Kidney tubule cell (primary cell): ENCODE results near the gene PATZ1.
"Not testable (repeated sequence)": the region's sequence is repeated elsewhere in the genome, so short reads cannot be mapped to it uniquely, and the experiment has no call there.

ENCODE experiments used
- DNase-seq: peaks from one replicate; pipeline ENCODE4 v3.0.0-alpha.2; 2018; ENCODE audit warnings: low spot score

PATZ1 gene

DNA sequence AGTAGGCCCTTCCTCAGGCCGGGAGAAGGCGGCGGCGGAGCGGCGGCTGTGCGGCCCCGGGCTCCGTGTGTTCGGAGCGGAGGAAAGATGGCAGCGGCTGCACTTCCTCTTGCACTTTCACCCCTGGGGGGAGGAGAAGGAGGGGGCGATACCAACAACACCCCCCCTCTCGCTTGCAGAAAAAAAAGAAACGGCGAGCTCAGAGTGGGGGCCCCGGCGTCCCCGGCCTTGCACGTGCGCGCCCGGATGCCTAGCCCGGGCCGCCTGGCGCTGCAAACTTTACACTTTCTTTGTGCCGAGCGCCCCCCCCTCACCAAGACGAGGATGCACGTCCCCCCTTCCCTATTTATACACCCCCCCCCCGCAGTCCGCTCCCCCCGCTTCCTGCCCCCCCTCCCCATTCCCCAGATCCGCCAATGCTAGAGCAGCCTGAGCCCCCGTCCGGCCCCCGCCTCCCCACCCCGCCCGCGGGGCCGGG is at the start of gene PATZ1:
PATZ1 (minus strand) TSS at position 92 of the 478 bp plus-strand sequence. CDS start 744 bp downstream, outside the sequence.
- DNase-seq, result peak; percentile 80

DNA sequence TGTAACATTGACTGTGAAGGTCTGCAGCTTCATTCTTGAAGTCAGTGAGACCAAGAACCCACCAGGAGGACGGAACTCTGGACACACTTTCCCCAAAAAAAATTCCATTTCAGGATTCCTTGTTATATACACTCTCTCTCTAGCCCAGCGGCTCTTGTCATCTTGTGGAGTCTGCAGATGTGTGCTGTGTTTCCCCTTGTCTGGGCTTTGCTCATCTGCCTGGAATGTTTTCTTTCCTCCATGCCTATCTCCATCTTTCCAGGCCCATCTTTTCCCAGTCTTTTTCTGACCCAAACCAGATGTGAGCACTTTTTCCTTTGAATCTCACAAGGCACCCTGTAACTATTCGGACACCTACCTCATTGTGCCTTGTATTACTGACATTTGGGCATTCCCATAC is 48.2 kb upstream of the PATZ1 start:
- DNase-seq, result no peak

DNA sequence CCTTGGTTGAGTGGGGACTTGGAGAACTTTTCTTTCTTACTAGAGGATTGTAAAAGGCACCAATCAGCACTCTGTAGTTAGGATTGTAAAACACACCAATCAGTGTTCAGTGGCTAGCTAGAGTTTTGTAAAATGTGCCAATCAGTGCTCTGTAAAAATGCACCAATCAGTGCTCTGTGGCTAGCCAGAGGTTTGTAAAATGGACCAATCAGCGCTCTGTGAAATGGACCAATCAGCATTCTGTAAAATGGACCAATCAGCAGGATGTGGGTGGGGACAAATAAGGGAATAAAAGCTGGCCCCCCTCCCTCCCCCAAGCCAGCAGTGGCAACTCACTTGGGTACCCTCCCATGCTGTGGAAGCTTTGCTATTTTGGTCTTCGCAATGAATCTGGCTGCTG is 47.7 kb upstream of the PATZ1 start:
- DNase-seq, result no peak

GRCh38 chr22:31378651-31379050 is 32.5 kb upstream of the PATZ1 start:
- not testable (repeated sequence) for DNase-seq

- no peak for DNase-seq
Observed at GRCh38 chr22:31378123-31378522, 32.0 kb upstream of the PATZ1 start.

- DNase-seq, result no peak
Observed at GRCh38 chr22:31377612-31378011, 31.5 kb upstream of the PATZ1 start.

- no peak for DNase-seq
Observed at GRCh38 chr22:31367426-31367825, 21.3 kb upstream of the PATZ1 start.

GRCh38 chr22:31363885-31364465 is 17.8 kb upstream of the PATZ1 start:
- DNase-seq, result no peak

DNA sequence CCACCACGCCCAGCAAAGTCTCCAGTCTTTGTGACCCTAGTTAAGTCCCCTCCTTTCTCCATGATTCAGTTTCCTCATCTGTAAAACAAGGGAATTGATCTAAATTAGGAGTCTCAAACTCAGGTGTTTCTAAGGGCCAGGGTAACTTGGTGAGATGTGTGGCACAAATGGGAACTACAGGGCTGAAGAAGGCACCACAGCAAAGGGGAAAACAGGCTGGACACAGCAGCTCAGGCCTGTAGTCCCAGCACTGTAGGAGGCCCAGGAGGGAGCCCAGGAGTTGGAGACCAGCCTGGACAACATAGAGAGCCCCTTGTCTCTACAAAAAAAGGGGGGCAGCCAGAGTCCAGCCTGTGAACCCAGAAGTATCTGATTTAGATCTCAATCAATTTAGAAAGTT is 15.6 kb upstream of the PATZ1 start:
- no peak for DNase-seq

GRCh38 chr22:31360029-31360428 is 13.9 kb upstream of the PATZ1 start:
- DNase-seq, result no peak

GRCh38 chr22:31354515-31354914 is 8.4 kb upstream of the PATZ1 start:
- no peak for DNase-seq

DNA sequence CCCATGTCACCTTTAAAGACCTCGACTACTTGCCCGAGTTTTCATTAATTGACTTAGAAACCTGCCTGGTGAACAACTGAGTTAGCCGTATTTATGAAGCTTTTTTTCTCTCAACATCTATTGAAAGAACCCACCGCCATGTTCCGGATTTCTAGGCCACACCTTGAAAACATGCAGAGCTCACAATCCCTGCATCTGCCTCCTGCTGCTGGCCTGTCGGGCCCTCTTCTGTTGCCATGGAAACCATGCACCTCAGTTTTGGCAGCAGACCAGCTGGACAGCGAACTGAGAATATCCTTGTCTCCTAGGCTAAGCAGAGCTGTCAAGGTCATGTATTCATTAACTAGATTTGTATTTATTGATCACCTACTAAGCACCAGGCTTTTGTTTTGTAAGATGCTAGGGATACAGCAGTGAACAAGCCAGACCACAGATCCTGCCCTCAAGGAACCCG is 4.3 kb upstream of the PATZ1 start:
- peak; percentile 57 for DNase-seq

DNA sequence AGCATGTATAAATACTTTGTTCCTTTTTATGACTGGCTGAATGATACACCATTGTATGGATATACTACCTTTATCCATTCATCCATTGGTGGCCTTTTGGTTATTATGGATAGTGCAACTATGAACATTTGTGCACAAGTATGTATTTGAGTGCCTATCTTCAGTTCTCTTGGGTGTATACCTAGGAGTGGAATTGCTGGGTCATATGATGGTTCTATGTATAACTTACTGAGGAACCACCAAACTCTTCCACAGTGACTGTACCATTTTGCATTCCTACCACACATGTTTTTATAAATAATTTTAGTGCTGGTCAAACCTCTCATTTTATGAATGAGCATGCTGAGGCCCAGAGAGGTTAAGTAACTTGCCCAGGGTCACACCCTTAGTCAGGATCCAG is 3.8 kb upstream of the PATZ1 start:
- DNase-seq, result no peak

DNA sequence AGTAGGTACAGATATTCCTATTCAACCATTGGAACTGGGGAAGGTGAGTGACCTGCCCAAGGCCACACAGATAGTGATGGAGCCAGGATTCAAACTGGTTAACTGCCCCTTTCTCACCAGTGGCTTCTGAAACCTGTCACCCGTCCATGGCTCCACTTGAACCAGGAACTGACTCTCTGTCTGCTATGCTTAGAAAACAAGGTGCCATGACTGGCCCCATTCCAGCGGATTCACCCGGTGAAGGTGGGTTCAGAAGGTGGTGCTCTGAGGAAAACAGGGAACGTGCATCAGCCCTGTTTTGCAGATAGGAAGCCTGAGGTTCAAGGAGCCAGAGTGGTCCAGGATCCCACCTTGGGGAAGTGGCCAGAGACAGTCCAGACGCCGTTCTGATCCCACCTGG is 2.6 kb upstream of the PATZ1 start:
- no peak for DNase-seq

DNA sequence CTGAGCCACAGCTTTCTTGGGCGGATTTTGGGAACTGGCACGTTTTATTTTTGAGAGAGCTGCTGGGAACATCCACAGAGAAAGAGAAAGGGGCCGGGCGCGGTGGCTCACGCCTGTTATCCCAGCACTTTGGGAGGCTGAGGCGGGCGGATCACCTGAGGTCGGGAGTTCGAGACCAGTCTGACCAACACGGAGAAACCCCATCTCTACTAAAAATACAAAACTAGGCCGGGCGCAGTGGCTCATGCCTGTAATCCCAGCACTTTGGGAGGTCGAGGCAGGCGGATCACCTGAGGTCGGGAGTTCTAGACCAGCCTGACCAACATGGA is 1.8 kb upstream of the PATZ1 start:
- DNase-seq, result not testable (repeated sequence)

- peak; percentile 84 for DNase-seq
Observed at GRCh38 chr22:31347251-31348008, 1.3 kb upstream of the PATZ1 start.

DNA sequence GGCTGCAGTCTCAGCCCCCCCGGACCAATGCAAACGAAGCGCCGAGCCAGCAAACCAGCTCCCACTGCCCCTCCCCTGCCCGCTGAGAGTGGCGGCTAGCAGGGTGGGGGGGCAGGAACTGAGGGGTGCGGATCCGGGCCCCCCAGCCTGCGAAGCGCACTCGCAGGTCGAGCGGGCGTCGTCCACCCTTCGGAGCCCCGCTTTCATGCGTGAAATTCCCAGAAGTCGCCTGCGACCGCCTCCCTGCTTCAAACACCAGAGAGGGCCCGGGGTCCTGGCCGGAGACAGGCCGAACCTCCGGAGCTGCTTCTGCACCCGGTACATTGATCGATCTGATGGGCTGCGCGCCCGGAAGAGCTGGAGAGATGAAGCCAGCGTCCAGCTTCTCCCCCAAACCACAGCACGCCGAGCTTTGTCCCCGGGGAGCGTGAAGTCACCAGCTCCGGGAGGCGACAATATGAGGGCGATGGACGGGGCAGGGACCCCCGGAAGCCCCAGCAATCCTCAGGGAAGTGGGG is 646 bp upstream of the PATZ1 start:
- peak; percentile 55 for DNase-seq

DNA sequence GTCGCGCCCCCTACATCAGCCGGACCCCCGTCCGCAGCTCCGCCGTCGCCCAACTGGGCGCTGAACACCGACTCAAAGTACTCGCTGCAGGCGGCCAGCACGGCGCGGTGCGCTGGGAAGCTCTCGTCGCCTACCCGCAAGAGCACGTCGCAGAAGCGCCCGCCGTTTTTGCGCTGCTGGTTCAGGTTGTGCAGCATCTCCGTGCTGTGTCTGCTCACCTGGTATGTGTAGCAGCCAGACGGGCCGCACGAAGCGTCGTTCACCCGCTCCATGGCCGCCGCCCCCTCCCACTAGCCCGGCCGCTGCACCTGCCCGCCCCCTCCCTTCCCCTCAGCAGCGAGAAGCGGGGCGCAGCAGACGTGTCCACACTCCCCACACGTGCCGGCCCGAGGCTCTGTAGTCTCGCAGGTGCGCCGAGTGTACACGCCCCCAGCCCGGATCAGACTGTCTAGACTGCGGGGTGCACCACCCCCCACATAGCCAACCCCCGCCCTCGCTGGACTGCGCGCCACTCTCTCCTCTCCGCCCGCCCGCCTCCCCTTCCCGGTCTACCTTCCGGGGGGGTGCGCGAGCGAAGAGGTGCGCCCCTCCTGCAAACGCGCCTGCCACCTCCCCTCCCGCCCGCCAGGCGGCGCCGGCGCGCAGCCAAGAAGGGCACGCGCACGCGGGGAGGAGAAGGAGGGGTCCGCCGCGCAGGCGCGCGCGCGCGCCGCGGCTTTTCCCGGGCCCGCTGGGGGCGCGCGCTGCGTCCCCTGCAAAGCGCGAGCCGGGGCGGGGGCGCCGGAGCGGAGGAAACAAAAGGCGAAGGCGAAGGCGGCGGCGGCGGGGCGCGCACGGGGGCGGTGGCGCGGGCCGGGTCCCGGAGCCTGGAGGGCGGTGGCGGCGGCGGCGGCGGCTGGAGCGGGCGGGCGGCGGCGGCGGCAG is 553 bp downstream of the PATZ1 start:
- DNase-seq, result peak; percentile 91

DNA sequence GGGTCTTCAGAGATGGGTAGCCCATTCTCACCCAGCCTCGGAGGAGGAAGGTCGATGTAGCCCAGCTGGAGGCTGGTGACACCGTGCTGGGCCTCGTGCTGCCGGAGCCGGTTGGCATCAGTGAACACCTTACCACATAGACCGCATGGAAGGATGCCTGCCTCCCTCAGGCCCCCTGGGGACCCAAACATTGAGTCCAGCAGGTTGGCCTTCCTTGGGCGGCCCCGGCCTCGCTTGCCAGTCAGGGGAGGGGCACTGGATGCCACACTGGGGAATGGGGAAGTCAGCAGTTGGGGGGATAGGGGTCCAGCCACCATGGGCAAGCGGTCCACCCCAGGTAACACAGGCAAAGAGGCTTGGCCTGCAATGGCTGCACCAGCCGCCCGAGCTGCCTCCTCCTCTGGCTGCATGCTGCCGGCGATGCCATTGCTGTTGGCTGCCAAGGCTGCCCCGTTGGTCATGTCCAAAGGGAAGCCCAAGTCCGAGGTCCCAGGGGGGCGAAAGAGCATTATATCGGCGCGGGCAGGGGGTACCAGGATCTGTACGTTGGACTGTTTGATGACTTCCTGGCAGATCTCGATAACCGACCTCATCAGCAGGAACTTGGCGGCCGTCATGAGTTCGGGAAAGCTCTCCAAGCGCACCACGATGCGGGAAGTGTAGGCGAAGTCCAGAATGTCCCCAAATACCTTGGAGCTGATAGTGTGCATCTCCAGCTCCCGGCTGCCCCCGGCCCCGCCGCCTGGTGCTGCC is 1.4 kb downstream of the PATZ1 start:
- DNase-seq, result peak; percentile 42

DNA sequence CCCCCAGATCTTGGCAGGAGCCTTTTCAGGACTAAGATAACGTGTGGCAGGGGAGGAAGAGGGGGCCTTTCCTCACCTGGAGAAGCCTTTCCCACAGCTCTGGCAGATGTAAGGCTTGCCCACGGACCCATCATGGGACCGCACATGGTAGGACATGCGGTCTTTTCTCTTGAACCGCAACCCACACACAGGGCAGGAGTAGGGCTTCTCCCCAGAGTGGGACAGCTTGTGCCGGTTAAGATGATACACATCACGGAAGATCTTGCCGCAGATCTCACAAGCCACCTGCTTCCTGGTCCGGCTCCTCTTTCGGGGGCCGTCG is 1.9 kb downstream of the PATZ1 start:
- DNase-seq, result no peak

DNA sequence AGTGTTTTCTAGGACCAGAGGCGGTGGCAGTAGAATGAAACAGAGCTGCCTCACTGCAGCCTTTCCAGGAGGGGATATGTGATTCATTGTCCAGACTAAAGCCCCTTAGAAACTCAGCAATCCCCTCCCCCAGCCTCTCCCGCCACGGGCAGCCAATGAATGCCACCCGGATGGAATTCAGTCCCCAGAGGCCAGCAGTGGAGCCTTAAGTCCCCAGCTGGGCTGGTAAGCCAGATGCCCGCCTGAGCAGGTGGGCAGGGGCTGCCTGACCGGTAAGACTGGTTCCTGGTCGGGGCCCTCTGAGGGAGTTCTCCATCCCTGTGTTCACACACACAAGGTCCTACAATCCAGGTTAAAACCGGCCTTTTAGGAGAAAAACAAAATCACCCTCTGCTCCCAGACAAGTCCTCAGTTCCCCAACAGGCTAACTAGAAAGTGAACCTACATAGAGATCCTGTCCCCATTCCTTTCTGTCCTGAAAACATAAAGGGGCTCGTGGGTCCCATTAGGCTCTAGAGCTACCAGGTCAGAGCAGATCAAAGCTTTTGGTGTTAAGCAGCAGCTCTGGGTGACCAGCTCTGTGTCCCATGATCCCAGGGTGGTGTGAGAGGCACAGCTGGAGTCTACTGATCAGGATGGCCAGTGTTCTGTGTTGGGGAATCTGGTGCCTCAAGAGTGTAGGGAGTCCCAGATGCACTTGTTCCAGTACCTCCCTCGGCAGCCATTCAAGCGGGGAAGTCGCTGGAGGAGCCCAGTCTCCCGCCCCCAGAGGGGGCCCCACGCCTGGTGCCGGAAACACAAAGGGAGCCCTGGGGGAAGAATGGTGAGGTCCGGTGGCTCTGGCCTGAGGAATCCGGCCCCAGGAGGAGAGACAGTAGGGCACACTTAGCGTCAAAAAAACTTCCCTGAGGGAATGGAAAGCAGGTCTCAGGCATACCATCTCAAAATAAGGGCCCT is 2.6 kb downstream of the PATZ1 start:
- peak; percentile 69 for DNase-seq
